ENCODE measurements around the gene MCF2L.
A peak's percentile ranks its signal among the peaks of the same experiment; 100 is the strongest.

The MCF2L gene

GRCh38 chr13:112999414-113000177, 30.6 kb downstream of the MCF2L start:
- DNase-seq = no peak

DNA sequence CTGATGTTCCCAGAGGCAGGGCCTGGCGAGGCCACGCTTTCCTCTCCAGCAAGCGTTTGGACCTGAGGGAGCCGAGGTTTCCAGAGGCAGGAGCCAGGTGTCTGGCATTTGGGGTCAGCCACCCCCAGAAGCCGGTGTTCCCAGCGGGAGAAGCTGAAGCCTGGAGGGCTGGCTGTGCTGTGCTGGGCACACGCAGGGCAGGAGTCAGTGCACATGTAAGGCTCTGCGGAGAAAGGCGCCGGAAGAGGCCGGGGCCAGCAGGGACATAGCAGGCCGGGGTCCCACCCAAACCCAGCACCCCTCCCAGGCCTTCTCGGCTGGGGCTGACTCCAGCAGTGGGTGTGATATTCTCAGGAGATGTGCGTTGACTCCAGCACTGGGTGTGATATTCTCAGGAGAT, 31.6 kb downstream of the MCF2L start:
- no peak for DNase-seq

GRCh38 chr13:113001241-113002140, 32.5 kb downstream of the MCF2L start:
- DNase-seq = peak; percentile 23

GRCh38 chr13:113002206-113002912, 33.3 kb downstream of the MCF2L start:
- DNase-seq = no peak

DNA sequence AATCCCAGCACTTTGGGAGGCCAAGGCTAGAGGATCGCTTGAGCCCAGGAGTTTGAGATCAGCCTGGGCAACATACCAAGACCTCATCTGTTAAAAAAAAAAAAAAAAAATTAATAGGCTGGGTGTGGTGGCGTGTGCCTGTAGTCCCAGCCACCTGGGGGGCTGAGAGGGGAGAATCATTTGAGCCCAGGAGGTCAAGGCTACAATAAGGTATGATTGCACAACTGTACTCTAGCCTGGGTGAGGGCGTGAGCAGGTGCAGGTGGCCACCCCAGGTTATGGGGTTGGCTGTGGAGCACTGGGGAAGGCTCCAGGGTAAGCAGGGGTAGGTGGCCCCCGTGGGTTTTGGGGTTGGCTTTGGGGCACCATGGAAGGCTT, 33.9 kb downstream of the MCF2L start:
- no peak for DNase-seq

GRCh38 chr13:113004126-113004525, 35.1 kb downstream of the MCF2L start:
- DNase-seq = no peak

DNA sequence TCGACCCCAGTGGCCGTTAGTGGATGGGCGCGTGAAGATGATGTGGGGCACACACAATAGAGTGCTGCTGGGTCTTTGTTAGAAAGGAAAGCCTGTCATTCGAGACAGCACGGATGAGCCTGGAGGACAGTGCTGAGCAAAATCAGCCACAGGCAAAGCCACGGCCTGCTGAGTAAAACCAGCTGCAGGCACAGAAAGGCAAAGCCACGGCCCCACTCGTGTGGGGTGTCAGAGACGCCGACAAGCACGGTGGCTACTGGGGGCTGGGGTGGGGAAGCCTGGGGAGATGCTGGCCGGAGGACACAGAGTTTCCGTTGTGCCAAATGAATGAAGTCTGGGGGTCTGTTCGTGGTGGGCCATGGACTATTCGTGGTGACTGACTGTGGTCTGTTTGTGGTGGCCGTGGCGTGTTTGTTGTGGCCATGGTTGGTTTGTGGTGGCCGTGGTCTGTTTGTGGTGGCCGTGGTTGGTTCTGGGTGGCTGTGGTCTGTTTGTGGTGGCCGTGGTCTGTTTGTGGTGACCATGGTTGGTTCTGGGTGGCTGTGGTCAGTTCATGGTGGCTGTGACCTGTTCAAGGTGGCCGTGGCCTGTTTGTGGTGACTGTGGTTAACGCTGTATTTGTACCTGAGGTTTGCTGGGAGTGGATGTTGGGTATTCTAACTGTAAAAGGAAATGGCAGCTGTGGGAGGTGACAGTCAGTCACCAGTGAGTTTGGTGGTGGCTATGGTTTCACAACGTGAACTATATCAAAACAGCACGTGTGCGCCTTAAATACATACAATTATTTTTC, 36.3 kb downstream of the MCF2L start:
- DNase-seq = no peak

GRCh38 chr13:113005997-113006396, 37.0 kb downstream of the MCF2L start:
- DNase-seq = no peak

GRCh38 chr13:113006660-113007059, 37.6 kb downstream of the MCF2L start:
- no peak for DNase-seq

DNA sequence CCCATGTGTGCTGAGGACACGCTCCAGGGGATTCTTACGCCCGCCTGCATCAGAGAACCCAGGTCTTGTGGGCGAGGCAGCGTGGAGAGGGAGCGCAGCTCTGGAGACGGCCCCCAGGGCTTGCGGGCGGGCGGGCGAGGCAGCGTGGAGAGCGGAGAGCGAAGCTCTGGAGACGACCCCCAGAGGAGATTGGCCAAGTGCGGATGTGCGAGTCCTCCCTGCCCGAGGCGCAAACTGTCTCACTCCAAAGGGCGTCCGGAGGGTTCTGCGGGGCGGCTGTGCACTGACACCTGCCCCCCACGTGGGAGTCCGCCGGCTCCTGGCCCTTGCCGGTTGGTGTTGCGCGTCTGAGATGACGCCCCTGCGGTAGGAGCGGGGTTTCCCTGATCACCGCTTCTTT, 39.8 kb downstream of the MCF2L start:
- DNase-seq = no peak

DNA sequence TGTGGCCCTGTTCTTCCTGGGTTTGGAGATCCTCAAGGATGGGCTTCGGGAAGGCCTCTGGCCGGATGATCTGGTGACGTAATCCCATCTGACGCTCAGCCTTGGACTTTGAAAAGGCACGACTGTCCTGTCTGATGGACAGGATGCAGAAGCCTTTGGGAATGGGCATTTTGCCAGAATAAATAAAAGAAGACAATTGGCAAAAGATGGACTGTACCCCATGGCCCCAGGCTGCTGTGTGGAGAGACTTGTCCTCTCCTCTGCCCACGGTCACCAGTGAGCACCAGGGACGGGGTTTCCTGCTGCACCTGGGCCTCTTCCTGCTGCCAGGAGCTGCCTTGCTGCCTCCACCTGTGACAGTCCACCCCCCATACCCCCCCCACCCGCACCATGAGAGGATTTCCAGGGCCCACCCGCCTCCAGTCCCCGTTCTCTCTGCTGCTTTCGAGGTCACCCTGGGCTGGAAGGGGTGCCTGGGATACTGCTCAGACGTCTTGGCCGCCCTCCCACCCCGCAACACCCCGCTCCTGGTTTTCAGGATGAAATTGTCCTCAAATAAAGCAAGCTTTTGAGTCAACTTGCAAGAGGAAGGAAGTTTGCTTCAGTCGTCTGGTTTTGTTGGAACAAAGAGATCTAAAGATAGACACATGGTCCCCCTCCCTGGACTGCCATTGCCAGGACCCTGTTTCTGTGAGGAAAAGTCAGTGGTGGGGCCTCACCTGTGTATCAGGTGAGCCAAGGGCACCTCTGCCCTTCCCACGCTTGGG, 40.9 kb downstream of the MCF2L start:
- DNase-seq = no peak

DNA sequence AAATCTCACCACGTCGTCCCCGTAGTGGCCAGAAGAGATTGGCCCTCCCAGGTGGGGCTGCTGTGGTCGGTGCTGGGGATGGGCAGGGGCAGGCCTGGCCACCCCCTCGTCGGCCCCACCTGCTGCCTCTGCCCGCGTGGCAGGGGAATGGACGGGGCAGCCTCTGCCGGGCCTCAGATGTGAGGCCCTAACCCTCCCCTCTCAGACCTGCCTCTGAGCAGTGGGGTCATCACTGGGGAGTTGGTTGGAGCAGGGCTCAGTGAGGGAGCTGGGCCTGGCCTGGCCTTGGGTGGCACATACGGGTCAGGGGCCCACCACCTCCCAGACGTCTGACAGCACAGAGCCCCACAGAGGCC, 41.5 kb downstream of the MCF2L start:
- no peak for DNase-seq

GRCh38 chr13:113013303-113013702, 44.3 kb downstream of the MCF2L start:
- no peak for DNase-seq

DNA sequence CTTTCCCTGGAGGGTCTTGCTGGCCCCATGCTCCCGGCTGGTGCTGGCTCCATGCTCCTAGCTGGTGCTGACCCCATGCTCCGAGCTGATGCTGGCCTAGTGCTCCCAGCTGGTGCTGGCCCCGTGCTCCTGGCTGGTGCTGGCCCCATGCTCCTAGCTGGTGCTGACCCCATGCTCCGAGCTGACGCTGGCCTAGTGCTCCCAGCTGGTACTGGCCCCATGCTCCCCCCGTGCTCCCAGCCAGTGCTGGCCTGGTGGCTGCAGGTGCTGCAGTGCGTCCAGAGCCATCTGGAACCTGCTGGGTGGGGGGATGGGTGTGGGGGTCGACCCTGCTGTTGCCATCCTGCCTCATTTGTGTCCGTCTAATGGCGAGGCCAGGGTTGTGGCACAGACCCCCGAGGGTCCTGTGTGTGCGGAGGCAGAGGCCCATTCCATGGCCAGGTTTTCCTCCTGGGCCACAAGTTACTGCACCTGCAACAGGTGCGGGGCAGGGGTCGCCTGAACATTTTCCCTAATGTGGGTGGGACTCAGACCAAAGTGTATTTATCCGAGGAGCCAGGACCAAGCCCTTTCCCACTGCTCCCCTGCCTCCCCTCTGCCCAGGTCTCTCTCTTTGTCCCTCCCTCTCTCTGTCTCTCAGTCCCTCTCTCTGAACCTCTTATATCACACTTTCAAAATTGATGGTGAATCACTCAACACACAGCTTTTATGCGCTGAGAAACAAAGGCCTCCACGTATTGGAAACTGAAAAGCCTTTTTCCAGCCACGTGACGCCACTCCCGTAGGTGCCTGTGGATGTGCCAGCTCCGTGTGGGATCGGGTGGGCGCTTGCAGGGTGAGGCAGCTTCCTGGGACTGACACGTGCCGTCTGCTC, 45.1 kb downstream of the MCF2L start:
- DNase-seq = no peak

DNA sequence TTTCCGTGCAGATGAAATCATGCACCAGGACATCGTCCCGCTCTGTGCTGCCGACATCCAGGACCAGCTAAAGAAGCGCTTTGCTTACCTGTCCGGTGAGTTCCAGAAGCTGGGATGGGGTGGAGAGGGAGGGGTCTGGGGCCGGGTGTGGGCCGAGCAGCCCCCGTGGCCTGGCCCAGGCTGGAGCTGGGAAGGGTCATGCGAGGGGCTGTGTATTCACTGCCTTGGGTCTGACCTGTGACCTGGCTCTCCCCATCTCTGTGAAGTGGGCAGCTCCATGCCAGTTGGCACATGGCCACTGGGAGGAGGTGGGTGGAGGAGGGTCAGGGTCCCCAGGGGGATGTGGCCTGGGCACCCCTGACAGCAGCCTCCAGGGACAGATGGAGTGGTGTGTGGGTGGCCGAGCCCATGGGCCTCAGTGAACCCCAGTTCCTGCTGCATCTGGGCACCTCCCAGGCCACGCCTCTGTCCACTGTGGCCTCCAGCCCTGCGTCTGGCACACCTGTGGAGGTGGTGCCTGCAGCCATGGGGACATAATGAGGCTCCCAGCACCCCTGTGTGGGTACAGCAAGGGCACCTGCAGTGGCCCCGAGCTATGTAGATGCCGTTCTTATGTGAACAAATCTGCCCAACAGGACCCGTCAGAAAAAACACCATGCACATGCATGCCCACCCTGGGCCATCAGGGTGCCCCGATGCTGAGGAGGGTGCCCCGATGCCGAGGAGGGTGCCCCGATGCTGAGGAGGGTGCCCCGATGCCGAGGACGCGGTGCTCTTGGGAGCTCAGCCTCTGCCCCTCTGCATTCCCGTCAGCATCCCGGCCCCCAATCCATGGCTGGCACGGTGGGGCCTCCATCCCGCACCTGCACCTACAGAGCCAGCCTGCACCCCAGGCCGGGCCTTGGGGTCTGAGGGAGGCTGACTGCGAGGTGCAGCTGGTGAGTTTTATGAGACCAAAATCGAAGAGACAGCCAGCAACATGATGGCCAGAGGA, 46.0 kb downstream of the MCF2L start:
- DNase-seq = no peak

DNA sequence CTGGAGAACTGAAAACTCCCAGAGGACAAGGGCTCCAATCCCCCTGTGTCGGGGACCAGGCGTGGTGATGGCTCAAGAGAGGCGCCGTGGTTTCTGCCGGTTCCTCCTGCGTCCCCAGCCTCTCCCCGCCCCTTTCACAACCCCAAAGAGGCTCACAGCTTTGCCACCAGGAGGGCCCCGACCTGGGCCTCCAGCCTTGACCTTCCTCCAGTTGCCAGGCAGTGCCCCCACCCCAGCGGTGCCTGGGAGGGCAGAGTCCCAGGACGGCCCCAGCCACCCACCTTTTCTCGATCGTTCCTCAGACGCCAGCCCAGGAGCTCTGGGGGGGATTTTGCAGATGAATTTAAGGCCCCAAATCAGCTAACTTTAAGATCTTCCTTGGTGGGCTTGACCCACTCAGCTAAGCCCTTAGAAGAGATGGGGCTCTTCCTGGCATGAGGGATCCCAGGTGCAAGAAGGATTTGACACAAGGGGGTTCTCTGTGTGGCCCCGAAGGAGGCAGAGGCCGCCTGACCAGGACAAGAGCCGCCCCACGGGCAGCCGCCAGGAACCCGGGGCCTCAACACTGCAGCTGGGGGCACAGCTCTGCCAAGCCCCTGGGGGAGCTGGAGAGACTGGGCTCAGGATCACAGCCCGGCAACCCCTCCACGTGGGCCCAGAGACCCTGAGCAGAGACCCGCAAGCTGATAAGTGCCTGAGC, 47.0 kb downstream of the MCF2L start:
- DNase-seq = no peak

DNA sequence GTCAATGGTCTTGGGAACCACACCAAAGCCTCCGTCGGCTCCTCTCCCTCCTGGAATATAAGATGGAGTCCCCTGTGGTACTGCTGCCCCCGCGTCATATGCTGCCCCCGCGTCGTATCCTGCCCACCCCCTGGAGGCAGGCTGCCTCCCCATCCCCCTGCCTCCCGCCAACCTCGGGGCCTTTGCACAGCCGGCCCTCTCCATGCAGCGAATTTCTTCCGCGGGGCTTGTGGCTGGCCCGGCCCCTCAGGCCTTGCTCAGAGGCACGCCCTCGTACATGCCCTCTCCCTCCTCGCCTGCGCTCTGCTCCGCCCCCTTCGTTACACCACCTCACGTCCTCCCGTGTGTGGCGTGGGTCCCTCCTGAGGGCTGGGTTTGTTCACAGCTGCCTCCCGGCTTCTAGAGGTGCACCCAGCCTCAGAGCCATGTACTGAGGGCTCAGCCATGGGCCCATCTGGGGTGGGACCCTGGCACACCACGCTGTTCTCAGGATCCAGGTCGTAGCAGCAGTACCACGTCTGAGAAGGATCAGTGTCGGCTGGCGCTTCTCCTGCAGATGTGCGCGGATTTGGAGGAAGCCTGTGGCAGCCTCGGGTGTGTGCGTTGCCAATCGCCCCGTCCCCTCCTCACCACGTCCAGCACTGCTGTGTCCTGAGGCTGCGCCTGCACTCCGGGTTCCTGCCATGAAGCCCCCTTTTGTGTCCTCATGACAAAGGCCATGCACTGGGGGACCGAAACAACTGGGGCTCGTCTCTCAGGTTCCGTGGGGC, 47.7 kb downstream of the MCF2L start:
- no peak for DNase-seq

Data from fibroblast of skin of scalp (primary cell).